ENCODE measurements around the gene OR56A5.

Gene OR56A5

DNA sequence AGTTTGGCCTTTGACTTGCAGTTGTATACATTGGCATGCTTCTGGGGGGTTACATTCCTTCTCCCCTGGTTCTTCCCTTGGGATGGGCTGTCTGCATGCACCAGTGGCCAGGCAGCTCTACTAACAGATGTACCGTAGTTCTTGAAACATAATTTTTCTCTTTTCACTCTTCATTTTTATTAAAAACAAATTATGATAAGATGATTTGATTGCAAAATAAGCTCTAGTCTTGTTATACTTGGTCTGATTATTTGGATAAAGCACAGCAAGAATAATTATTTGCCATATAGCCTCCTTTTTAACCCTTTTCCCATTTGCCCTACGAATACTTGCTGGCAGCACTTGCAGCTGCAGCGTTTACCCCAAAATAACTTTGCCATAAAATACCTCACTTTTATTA lies 12.7 kb downstream of the OR56A5 start:
- TF ChIP-seq, protein P1, sequence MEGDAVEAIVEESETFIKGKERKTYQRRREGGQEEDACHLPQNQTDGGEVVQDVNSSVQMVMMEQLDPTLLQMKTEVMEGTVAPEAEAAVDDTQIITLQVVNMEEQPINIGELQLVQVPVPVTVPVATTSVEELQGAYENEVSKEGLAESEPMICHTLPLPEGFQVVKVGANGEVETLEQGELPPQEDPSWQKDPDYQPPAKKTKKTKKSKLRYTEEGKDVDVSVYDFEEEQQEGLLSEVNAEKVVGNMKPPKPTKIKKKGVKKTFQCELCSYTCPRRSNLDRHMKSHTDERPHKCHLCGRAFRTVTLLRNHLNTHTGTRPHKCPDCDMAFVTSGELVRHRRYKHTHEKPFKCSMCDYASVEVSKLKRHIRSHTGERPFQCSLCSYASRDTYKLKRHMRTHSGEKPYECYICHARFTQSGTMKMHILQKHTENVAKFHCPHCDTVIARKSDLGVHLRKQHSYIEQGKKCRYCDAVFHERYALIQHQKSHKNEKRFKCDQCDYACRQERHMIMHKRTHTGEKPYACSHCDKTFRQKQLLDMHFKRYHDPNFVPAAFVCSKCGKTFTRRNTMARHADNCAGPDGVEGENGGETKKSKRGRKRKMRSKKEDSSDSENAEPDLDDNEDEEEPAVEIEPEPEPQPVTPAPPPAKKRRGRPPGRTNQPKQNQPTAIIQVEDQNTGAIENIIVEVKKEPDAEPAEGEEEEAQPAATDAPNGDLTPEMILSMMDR (IDR thresholded peaks at IDR 0.05), result no peak
- no peak overlapping the region for H3K27ac ChIP-seq
- H3K4me1 ChIP-seq, result no peaks in the 10 kb centered on the region
- H3K36me3 ChIP-seq, result no peaks in the 10 kb centered on the region
- DNase-seq, result no peak
- H3K9me3 ChIP-seq, result peaks cover 0 to 8% (median 7%) of the 10 kb centered on the region in 3 donors
- no peaks in the 10 kb centered on the region for H3K27me3 ChIP-seq
- intact Hi-C loops (cut with DNase I; ENCODE audit: low total_unique reads), result no loop called here
- H3K4me3 ChIP-seq, result no peak overlapping the region

DNA sequence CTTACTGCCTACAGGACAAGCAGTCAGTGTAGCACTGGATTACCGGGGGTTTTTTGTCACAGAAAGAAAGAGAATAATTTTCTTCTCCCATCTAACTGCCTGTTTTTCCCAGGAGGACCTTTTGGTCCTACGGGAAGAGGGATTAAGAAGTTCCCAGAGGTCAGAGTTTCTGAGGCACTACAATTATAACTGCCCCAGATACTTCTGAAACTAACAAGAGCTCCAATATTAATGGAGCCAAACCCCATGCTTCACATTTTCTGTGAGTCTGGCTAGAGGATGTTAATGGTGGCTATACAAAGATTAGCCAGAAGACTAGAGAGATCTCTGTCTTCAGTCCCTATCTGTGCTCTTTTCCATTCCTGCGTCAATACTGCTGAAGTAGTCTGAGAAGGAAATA lies 26.3 kb downstream of the OR56A5 start, which contains the start of gene OR56A3:
Gene OR56A3, plus strand, starts transcription at position 301 of the 400 bp plus-strand sequence. CDS start 5,096 bp downstream, outside the sequence.
- H3K4me1 ChIP-seq, result no peaks in the 10 kb centered on the region
- peaks cover 0 to 7% (median 0%) of the 10 kb centered on the region in 3 donors for H3K9me3 ChIP-seq
- no peaks in the 10 kb centered on the region for H3K36me3 ChIP-seq
- intact Hi-C loops (cut with DNase I; ENCODE audit: low total_unique reads), result no loop called here
- no peak for DNase-seq
- TF ChIP-seq, protein P1 (IDR thresholded peaks at IDR 0.05), result no peak
- H3K27me3 ChIP-seq, result no peaks in the 10 kb centered on the region
- no peak within 1 kb of the TSS for H3K4me3 ChIP-seq
- no peak within 1 kb of the TSS for H3K27ac ChIP-seq

DNA sequence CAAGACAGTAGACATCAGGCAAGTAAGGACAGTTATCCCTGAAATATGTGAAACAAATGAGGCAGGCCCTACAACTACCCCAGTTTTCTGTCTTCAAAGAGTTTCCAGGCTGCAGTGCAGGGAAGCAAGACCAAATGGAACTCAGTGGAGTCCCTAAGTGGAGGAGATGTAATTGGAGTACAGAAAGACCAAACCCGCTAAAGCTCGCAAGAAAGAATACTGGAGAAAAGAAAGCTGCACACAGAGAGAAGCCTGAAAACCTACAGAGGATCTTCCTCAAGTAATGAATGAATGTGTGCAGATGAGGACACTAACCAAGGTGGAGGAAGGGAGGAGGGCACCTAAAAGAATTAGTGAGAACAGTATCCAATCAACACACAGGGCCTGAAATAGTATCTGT lies 27.5 kb downstream of the OR56A5 start:
- Histone ChIP-seq H3K36me3 (no peaks in the 10 kb centered on the region), H3K27ac (no peak overlapping the region), H3K9me3 (peaks cover 0 to 7% (median 0%) of the 10 kb centered on the region in 3 donors), H3K27me3 (no peaks in the 10 kb centered on the region), H3K4me3 (no peak overlapping the region), H3K4me1 (no peaks in the 10 kb centered on the region)
- intact Hi-C loops (cut with DNase I; ENCODE audit: low total_unique reads), result no loop called here
- no peak for DNase-seq
- TF ChIP-seq, protein P1 (IDR thresholded peaks at IDR 0.05), result no peak

DNA sequence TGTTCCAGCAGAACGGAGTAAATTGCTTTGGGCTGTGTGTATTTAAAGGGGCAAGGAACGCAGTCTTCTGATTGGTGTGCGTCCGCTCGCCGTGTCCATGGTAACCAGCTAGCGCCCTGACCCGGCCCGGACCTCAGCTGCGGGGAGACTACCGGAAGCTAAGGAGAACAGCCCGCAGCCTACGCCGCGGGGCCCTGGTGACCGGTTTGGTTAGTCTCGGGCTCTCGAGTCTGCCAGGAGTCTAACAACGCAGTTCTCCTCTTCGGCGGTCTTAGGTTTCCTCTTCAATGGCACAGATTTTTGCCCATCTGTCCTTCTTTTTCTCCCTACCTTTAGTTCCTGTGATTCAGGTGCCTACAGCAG lies 29.7 kb downstream of the OR56A5 start:
- no peaks in the 10 kb centered on the region for H3K4me1 ChIP-seq
- TF ChIP-seq, protein P1 (IDR thresholded peaks at IDR 0.05), result no peak
- no peak overlapping the region for H3K4me3 ChIP-seq
- no peaks in the 10 kb centered on the region for H3K36me3 ChIP-seq
- H3K27me3 ChIP-seq, result no peaks in the 10 kb centered on the region
- peaks cover 0 to 7% (median 0%) of the 10 kb centered on the region in 3 donors for H3K9me3 ChIP-seq
- intact Hi-C loops (cut with DNase I; ENCODE audit: low total_unique reads), result no loop called here
- no peak overlapping the region for H3K27ac ChIP-seq
- no peak for DNase-seq

DNA sequence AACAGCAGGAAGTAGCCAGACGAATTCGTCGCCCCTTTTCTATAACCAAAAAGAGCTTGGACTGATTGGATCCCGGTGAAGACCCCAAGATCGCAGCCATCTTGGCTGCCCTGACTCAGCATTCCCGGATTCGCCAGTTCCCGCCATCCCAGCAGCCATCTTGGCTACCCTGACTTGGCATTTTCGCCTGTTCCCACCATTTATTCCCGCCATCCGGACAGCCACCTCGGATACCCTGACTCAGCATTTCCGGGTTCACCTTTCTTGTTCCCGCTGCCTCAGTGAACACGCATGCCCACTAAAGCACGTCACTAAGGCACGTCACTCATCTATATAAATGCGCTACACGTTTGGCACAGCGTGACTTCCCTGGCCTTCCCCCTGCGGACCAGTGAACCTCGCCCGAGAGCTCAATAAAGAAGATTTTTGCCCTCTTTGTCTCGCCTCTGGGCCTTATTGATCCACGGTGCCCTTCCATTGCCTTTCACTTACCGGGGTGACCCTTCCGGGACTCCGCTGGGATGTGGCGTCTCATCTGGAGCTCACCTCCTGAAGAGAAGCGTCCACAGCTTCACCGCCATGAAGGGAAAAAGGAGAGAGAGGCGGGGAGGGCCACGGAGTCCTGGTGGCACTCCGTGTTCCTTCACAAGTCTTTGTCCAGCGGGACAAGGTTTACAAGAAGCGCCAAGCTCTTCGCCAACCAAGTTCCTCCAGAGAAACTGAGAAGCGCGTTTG lies 30.3 kb downstream of the OR56A5 start:
- DNase-seq, result no peak
- Histone ChIP-seq H3K4me1 (no peaks in the 10 kb centered on the region), H3K27ac (no peak overlapping the region), H3K27me3 (no peaks in the 10 kb centered on the region), H3K9me3 (peaks cover 0 to 7% (median 0%) of the 10 kb centered on the region in 3 donors), H3K4me3 (no peak overlapping the region), H3K36me3 (no peaks in the 10 kb centered on the region)
- TF ChIP-seq, protein P1 (IDR thresholded peaks at IDR 0.05), result no peak
- intact Hi-C loops (cut with DNase I; ENCODE audit: low total_unique reads), result no loop called here

Measured in tibial artery (tissue), 4 donors.